ENCODE measurements around the gene TTLL11.
A peak's percentile ranks its signal among the peaks of the same experiment; 100 is the strongest.

Gene TTLL11

GRCh38 chr9:122092611-122093506 lies at the start of gene TTLL11:
TTLL11 (minus strand) TSS chr9:122093308; CDS start chr9:122093148, 160 bp downstream.
- Histone ChIP-seq H3K4me3 (ENCODE audit: low read length in 2 of 2) (peak within 1 kb of the TSS; percentile 77 to 80), H3K36me3 (ENCODE audit: control insufficient read depth in 2 of 2, insufficient read depth in 2 of 2, low read length in 2 of 2) (no peaks in the 10 kb centered on the region), H3K27ac (ENCODE audit: low read depth in 2 of 2, low read length in 2 of 2) (peak within 1 kb of the TSS; percentile 68 to 79), H3K9me3 (ENCODE audit: control insufficient read depth in 2 of 2, low read length in 2 of 2) (no peaks in the 10 kb centered on the region), H3K27me3 (ENCODE audit: control insufficient read depth in 2 of 2, insufficient read depth in 2 of 2, low read length in 2 of 2) (peaks cover 0 to 4% of the 10 kb centered on the region in 2 donors), H3K4me1 (ENCODE audit: control insufficient read depth in 2 of 2, insufficient read depth in 2 of 2, low read length in 2 of 2) (peaks cover 20 to 25% of the 10 kb centered on the region in 2 donors), H3K9ac (ENCODE audit: low read depth in 1 of 2, low read length in 2 of 2) (peak within 1 kb of the TSS; percentile 63 to 66)

- H3K4me3 ChIP-seq (ENCODE audit: low read length in 2 of 2) = no peak overlapping the region
- no peaks in the 10 kb centered on the region for H3K9me3 ChIP-seq (ENCODE audit: control insufficient read depth in 2 of 2, low read length in 2 of 2)
- H3K36me3 ChIP-seq (ENCODE audit: control insufficient read depth in 2 of 2, insufficient read depth in 2 of 2, low read length in 2 of 2) = peaks cover 37 to 43% of the 10 kb centered on the region in 2 donors
- H3K27ac ChIP-seq (ENCODE audit: low read depth in 2 of 2, low read length in 2 of 2) = no peak overlapping the region
- no peak overlapping the region for H3K9ac ChIP-seq (ENCODE audit: low read depth in 1 of 2, low read length in 2 of 2)
- H3K27me3 ChIP-seq (ENCODE audit: control insufficient read depth in 2 of 2, insufficient read depth in 2 of 2, low read length in 2 of 2) = no peaks in the 10 kb centered on the region
- H3K4me1 ChIP-seq (ENCODE audit: control insufficient read depth in 2 of 2, insufficient read depth in 2 of 2, low read length in 2 of 2) = peaks cover 2 to 4% of the 10 kb centered on the region in 2 donors
These were observed 48.6 kb upstream of the TTLL11 start for GRCh38 chr9:122141671-122142070.

GRCh38 chr9:122140368-122141193 lies 47.5 kb upstream of the TTLL11 start:
- Histone ChIP-seq H3K9ac (ENCODE audit: low read depth in 1 of 2, low read length in 2 of 2) (no peak overlapping the region), H3K4me1 (ENCODE audit: control insufficient read depth in 2 of 2, insufficient read depth in 2 of 2, low read length in 2 of 2) (peaks cover 2 to 4% of the 10 kb centered on the region in 2 donors), H3K4me3 (ENCODE audit: low read length in 2 of 2) (no peak overlapping the region), H3K9me3 (ENCODE audit: control insufficient read depth in 2 of 2, low read length in 2 of 2) (no peaks in the 10 kb centered on the region), H3K27ac (ENCODE audit: low read depth in 2 of 2, low read length in 2 of 2) (no peak overlapping the region), H3K27me3 (ENCODE audit: control insufficient read depth in 2 of 2, insufficient read depth in 2 of 2, low read length in 2 of 2) (no peaks in the 10 kb centered on the region), H3K36me3 (ENCODE audit: control insufficient read depth in 2 of 2, insufficient read depth in 2 of 2, low read length in 2 of 2) (peaks cover 27 to 36% of the 10 kb centered on the region in 2 donors)

- Histone ChIP-seq H3K4me1 (ENCODE audit: control insufficient read depth in 2 of 2, insufficient read depth in 2 of 2, low read length in 2 of 2) (peaks cover 2 to 4% of the 10 kb centered on the region in 2 donors), H3K9me3 (ENCODE audit: control insufficient read depth in 2 of 2, low read length in 2 of 2) (no peaks in the 10 kb centered on the region), H3K27me3 (ENCODE audit: control insufficient read depth in 2 of 2, insufficient read depth in 2 of 2, low read length in 2 of 2) (no peaks in the 10 kb centered on the region), H3K27ac (ENCODE audit: low read depth in 2 of 2, low read length in 2 of 2) (no peak overlapping the region), H3K4me3 (ENCODE audit: low read length in 2 of 2) (no peak overlapping the region), H3K9ac (ENCODE audit: low read depth in 1 of 2, low read length in 2 of 2) (no peak overlapping the region), H3K36me3 (ENCODE audit: control insufficient read depth in 2 of 2, insufficient read depth in 2 of 2, low read length in 2 of 2) (peaks cover 9 to 17% of the 10 kb centered on the region in 2 donors)
These were observed 45.6 kb upstream of the TTLL11 start for GRCh38 chr9:122138560-122139268.

- Histone ChIP-seq H3K36me3 (ENCODE audit: control insufficient read depth in 2 of 2, insufficient read depth in 2 of 2, low read length in 2 of 2) (no peaks in the 10 kb centered on the region), H3K4me3 (ENCODE audit: low read length in 2 of 2) (no peak overlapping the region), H3K27me3 (ENCODE audit: control insufficient read depth in 2 of 2, insufficient read depth in 2 of 2, low read length in 2 of 2) (peaks cover 0 to 4% of the 10 kb centered on the region in 2 donors), H3K9me3 (ENCODE audit: control insufficient read depth in 2 of 2, low read length in 2 of 2) (no peaks in the 10 kb centered on the region), H3K4me1 (ENCODE audit: control insufficient read depth in 2 of 2, insufficient read depth in 2 of 2, low read length in 2 of 2) (peaks cover 0 to 2% of the 10 kb centered on the region in 2 donors), H3K27ac (ENCODE audit: low read depth in 2 of 2, low read length in 2 of 2) (no peak overlapping the region), H3K9ac (ENCODE audit: low read depth in 1 of 2, low read length in 2 of 2) (no peak overlapping the region)
These were observed 42.4 kb upstream of the TTLL11 start for GRCh38 chr9:122135529-122135859.

- H3K27me3 ChIP-seq (ENCODE audit: control insufficient read depth in 2 of 2, insufficient read depth in 2 of 2, low read length in 2 of 2) = peaks cover 0 to 4% of the 10 kb centered on the region in 2 donors
- H3K9me3 ChIP-seq (ENCODE audit: control insufficient read depth in 2 of 2, low read length in 2 of 2) = no peaks in the 10 kb centered on the region
- peaks cover 0 to 2% of the 10 kb centered on the region in 2 donors for H3K4me1 ChIP-seq (ENCODE audit: control insufficient read depth in 2 of 2, insufficient read depth in 2 of 2, low read length in 2 of 2)
- no peak overlapping the region for H3K4me3 ChIP-seq (ENCODE audit: low read length in 2 of 2)
- no peaks in the 10 kb centered on the region for H3K36me3 ChIP-seq (ENCODE audit: control insufficient read depth in 2 of 2, insufficient read depth in 2 of 2, low read length in 2 of 2)
- H3K9ac ChIP-seq (ENCODE audit: low read depth in 1 of 2, low read length in 2 of 2) = no peak overlapping the region
- H3K27ac ChIP-seq (ENCODE audit: low read depth in 2 of 2, low read length in 2 of 2) = no peak overlapping the region
These were observed 41.9 kb upstream of the TTLL11 start for GRCh38 chr9:122134822-122135528.

GRCh38 chr9:122133984-122134535 lies 41.0 kb upstream of the TTLL11 start:
- Histone ChIP-seq H3K4me1 (ENCODE audit: control insufficient read depth in 2 of 2, insufficient read depth in 2 of 2, low read length in 2 of 2) (peaks cover 0 to 2% of the 10 kb centered on the region in 2 donors), H3K27me3 (ENCODE audit: control insufficient read depth in 2 of 2, insufficient read depth in 2 of 2, low read length in 2 of 2) (peaks cover 0 to 4% of the 10 kb centered on the region in 2 donors), H3K36me3 (ENCODE audit: control insufficient read depth in 2 of 2, insufficient read depth in 2 of 2, low read length in 2 of 2) (no peaks in the 10 kb centered on the region), H3K9ac (ENCODE audit: low read depth in 1 of 2, low read length in 2 of 2) (no peak overlapping the region), H3K27ac (ENCODE audit: low read depth in 2 of 2, low read length in 2 of 2) (no peak overlapping the region), H3K4me3 (ENCODE audit: low read length in 2 of 2) (no peak overlapping the region), H3K9me3 (ENCODE audit: control insufficient read depth in 2 of 2, low read length in 2 of 2) (no peaks in the 10 kb centered on the region)

- Histone ChIP-seq H3K36me3 (ENCODE audit: control insufficient read depth in 2 of 2, insufficient read depth in 2 of 2, low read length in 2 of 2) (no peaks in the 10 kb centered on the region), H3K27me3 (ENCODE audit: control insufficient read depth in 2 of 2, insufficient read depth in 2 of 2, low read length in 2 of 2) (peaks cover 0 to 4% of the 10 kb centered on the region in 2 donors), H3K27ac (ENCODE audit: low read depth in 2 of 2, low read length in 2 of 2) (no peak overlapping the region)
These were observed 40.3 kb upstream of the TTLL11 start for GRCh38 chr9:122133263-122133983.

GRCh38 chr9:122132539-122132938 lies 39.4 kb upstream of the TTLL11 start:
- Histone ChIP-seq H3K27ac (ENCODE audit: low read depth in 2 of 2, low read length in 2 of 2) (no peak overlapping the region), H3K9ac (ENCODE audit: low read depth in 1 of 2, low read length in 2 of 2) (no peak overlapping the region), H3K27me3 (ENCODE audit: control insufficient read depth in 2 of 2, insufficient read depth in 2 of 2, low read length in 2 of 2) (peaks cover 0 to 4% of the 10 kb centered on the region in 2 donors), H3K36me3 (ENCODE audit: control insufficient read depth in 2 of 2, insufficient read depth in 2 of 2, low read length in 2 of 2) (no peaks in the 10 kb centered on the region), H3K4me3 (ENCODE audit: low read length in 2 of 2) (no peak overlapping the region), H3K9me3 (ENCODE audit: control insufficient read depth in 2 of 2, low read length in 2 of 2) (no peaks in the 10 kb centered on the region), H3K4me1 (ENCODE audit: control insufficient read depth in 2 of 2, insufficient read depth in 2 of 2, low read length in 2 of 2) (no peaks in the 10 kb centered on the region)

More at GRCh38 chr9:122133263-122133983, 40.3 kb upstream of the TTLL11 start:
- no peaks in the 10 kb centered on the region for H3K4me1 ChIP-seq (ENCODE audit: control insufficient read depth in 2 of 2, insufficient read depth in 2 of 2, low read length in 2 of 2)
- no peak overlapping the region for H3K9ac ChIP-seq (ENCODE audit: low read depth in 1 of 2, low read length in 2 of 2)
- no peaks in the 10 kb centered on the region for H3K9me3 ChIP-seq (ENCODE audit: control insufficient read depth in 2 of 2, low read length in 2 of 2)
- no peak overlapping the region for H3K4me3 ChIP-seq (ENCODE audit: low read length in 2 of 2)

All from mucosa of rectum (tissue), 2 donors.